ENCODE results near the gene GALNT4. TPM values are rescaled to one million over a fixed set of nuclear protein-coding genes. Genes with fewer than 3 reads are reported as not detected.

GALNT4 gene
- total RNA-seq, 1 experiment from 2014 or later = 2.8 TPM

DNA sequence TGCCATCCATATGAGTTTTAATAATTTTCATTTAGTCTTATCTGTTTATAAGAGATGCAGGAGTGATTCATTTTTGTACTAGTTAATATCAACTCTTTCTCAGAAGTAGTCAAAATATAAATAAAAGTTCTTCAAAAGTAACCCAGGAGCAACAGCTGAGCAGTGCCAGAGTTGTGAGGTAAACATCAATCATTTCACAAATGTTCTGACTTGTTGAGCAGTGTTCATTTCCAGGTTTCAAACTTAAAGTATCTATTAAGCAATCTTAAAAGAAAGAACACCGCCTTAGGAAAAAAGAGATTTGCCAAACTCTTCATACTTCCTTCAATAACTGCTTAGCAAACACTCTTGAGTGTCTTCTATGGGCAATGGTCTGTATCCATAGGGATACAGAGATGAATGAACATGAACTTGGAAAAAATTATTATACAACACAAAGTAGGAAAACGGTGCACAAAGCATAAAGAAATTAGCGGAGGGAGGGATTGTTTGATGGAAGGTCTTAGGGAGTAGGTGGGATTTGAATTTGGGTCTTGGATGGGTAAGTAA, 43.2 kb upstream of the GALNT4 start:
- Histone ChIP-seq H2AFZ (ENCODE audit: low read depth, low read length, poor library complexity, severe bottlenecking) (no peak overlapping the region), H3K27ac (ENCODE audit: low read depth, low read length) (no peak overlapping the region), H4K20me1 (ENCODE audit: insufficient read depth) (no peaks in the 10 kb centered on the region), H3K36me3 (ENCODE audit: control insufficient read depth in 1 of 2, insufficient read depth in 2 of 2, low read length in 2 of 2) (no peaks in the 10 kb centered on the region), H3K9me2 (ENCODE audit: insufficient read depth) (no peaks in the 10 kb centered on the region), H3K27me3 (ENCODE audit: insufficient read depth, low read length) (no peaks in the 10 kb centered on the region), H3K9ac (ENCODE audit: low read length) (no peak overlapping the region), H3K4me2 (ENCODE audit: low read length) (no peak overlapping the region), H3K79me2 (ENCODE audit: insufficient read depth, low read length) (no peaks in the 10 kb centered on the region), H3K4me3 (replicated peaks in 1 of 2; ENCODE audit: low read depth in 1 of 2, low read length in 2 of 2) (no peak overlapping the region), H3K4me1 (ENCODE audit: control insufficient read depth in 1 of 2, insufficient read depth in 2 of 2, low read length in 2 of 2) (no peaks in the 10 kb centered on the region), H3K9me3 (ENCODE audit: control insufficient read depth in 1 of 2, insufficient read depth in 1 of 2, low read depth in 1 of 2, low read length in 2 of 2) (no peaks in the 10 kb centered on the region)
- TF ChIP-seq FOSL1 (IDR thresholded peaks at IDR 0.05; ENCODE audit: low read depth) (no peak), CBX3 (IDR thresholded peaks at IDR 0.05; ENCODE audit: low read depth) (no peak), EZH2phosphoT487 (IDR thresholded peaks at IDR 0.05; ENCODE audit: borderline replicate concordance) (no peak)
- ChIA-PET CTCF (no interaction called here), POLR2A (no interaction called here), RAD21 (ENCODE audit: low non-redundant PET in 1 of 2, low total read pairs in 2 of 2, uncharacterized antibody in 2 of 2, unreplicated experiment in 2 of 2) (no interaction called here)
- ATAC-seq (no peak), DNase-seq (ENCODE audit: low read depth, low spot score) (no peak)
- no TSS peak for BruUV-seq (replicated peaks)
- intact Hi-C loops (cut with micrococcal nuclease) = no loop called here

- Histone ChIP-seq H3K9ac (ENCODE audit: low read length) (no peak overlapping the region), H3K4me2 (ENCODE audit: low read length) (no peak overlapping the region), H3K79me2 (ENCODE audit: insufficient read depth, low read length) (no peaks in the 10 kb centered on the region), H3K27ac (ENCODE audit: low read depth, low read length) (no peak overlapping the region), H3K4me3 (replicated peaks in 1 of 2; ENCODE audit: low read depth in 1 of 2, low read length in 2 of 2) (no peak overlapping the region), H2AFZ (ENCODE audit: low read depth, low read length, poor library complexity, severe bottlenecking) (no peak overlapping the region), H3K36me3 (ENCODE audit: control insufficient read depth in 1 of 2, insufficient read depth in 2 of 2, low read length in 2 of 2) (no peaks in the 10 kb centered on the region), H3K27me3 (ENCODE audit: insufficient read depth, low read length) (no peaks in the 10 kb centered on the region), H4K20me1 (ENCODE audit: insufficient read depth) (no peaks in the 10 kb centered on the region), H3K9me3 (ENCODE audit: control insufficient read depth in 1 of 2, insufficient read depth in 1 of 2, low read depth in 1 of 2, low read length in 2 of 2) (no peaks in the 10 kb centered on the region), H3K4me1 (ENCODE audit: control insufficient read depth in 1 of 2, insufficient read depth in 2 of 2, low read length in 2 of 2) (no peaks in the 10 kb centered on the region), H3K9me2 (ENCODE audit: insufficient read depth) (no peaks in the 10 kb centered on the region)
- intact Hi-C loops (cut with micrococcal nuclease) = no loop called here
- ATAC-seq = no peak
- ChIA-PET CTCF (no interaction called here), POLR2A (no interaction called here), RAD21 (ENCODE audit: low non-redundant PET in 1 of 2, low total read pairs in 2 of 2, uncharacterized antibody in 2 of 2, unreplicated experiment in 2 of 2) (no interaction called here)
- TF ChIP-seq, protein P1, sequence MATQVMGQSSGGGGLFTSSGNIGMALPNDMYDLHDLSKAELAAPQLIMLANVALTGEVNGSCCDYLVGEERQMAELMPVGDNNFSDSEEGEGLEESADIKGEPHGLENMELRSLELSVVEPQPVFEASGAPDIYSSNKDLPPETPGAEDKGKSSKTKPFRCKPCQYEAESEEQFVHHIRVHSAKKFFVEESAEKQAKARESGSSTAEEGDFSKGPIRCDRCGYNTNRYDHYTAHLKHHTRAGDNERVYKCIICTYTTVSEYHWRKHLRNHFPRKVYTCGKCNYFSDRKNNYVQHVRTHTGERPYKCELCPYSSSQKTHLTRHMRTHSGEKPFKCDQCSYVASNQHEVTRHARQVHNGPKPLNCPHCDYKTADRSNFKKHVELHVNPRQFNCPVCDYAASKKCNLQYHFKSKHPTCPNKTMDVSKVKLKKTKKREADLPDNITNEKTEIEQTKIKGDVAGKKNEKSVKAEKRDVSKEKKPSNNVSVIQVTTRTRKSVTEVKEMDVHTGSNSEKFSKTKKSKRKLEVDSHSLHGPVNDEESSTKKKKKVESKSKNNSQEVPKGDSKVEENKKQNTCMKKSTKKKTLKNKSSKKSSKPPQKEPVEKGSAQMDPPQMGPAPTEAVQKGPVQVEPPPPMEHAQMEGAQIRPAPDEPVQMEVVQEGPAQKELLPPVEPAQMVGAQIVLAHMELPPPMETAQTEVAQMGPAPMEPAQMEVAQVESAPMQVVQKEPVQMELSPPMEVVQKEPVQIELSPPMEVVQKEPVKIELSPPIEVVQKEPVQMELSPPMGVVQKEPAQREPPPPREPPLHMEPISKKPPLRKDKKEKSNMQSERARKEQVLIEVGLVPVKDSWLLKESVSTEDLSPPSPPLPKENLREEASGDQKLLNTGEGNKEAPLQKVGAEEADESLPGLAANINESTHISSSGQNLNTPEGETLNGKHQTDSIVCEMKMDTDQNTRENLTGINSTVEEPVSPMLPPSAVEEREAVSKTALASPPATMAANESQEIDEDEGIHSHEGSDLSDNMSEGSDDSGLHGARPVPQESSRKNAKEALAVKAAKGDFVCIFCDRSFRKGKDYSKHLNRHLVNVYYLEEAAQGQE (IDR thresholded peaks at IDR 0.05; ENCODE audit: low read depth) = no peak
- TF ChIP-seq EZH2 (IDR thresholded peaks at IDR 0.05) (no peak), FOSL1 (IDR thresholded peaks at IDR 0.05; ENCODE audit: low read depth) (no peak), JUND (IDR thresholded peaks at IDR 0.05) (no peak), ELF1 (IDR thresholded peaks at IDR 0.05; ENCODE audit: borderline replicate concordance, low read depth) (no peak), POLR2A (IDR thresholded peaks at IDR 0.05; ENCODE audit: borderline replicate concordance, extremely low read depth, insufficient read depth, insufficient read length) (no peak), SP1 (IDR thresholded peaks at IDR 0.05; ENCODE audit: low read depth) (no peak), CEBPB (IDR thresholded peaks at IDR 0.05; ENCODE audit: low read depth) (no peak), ATF3 (IDR thresholded peaks at IDR 0.05) (no peak), TCF7L2 (IDR thresholded peaks at IDR 0.05; ENCODE audit: borderline replicate concordance, extremely low read depth, insufficient read depth, insufficient read length) (no peak), EZH2phosphoT487 (IDR thresholded peaks at IDR 0.05; ENCODE audit: borderline replicate concordance) (no peak), SRF (IDR thresholded peaks at IDR 0.05; ENCODE audit: low read depth) (no peak), YY1 (IDR thresholded peaks at IDR 0.05; ENCODE audit: extremely low read depth, insufficient replicate concordance, low read depth, low read length) (no peak), MAX (IDR thresholded peaks at IDR 0.05) (no peak)
- TF ChIP-seq, protein P2, sequence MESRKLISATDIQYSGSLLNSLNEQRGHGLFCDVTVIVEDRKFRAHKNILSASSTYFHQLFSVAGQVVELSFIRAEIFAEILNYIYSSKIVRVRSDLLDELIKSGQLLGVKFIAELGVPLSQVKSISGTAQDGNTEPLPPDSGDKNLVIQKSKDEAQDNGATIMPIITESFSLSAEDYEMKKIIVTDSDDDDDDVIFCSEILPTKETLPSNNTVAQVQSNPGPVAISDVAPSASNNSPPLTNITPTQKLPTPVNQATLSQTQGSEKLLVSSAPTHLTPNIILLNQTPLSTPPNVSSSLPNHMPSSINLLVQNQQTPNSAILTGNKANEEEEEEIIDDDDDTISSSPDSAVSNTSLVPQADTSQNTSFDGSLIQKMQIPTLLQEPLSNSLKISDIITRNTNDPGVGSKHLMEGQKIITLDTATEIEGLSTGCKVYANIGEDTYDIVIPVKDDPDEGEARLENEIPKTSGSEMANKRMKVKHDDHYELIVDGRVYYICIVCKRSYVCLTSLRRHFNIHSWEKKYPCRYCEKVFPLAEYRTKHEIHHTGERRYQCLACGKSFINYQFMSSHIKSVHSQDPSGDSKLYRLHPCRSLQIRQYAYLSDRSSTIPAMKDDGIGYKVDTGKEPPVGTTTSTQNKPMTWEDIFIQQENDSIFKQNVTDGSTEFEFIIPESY (IDR thresholded peaks at IDR 0.05; ENCODE audit: extremely low read depth, insufficient replicate concordance, low read length) = no peak
- no peak for DNase-seq (ENCODE audit: low read depth, low spot score)
- no TSS peak for BruUV-seq (replicated peaks)
These were observed 42.0 kb upstream of the GALNT4 start for GRCh38 chr12:89566615-89567014.
